Measurements from ENCODE around the gene CEMP1. TPM values are rescaled to one million over a fixed set of nuclear protein-coding genes. Genes with fewer than 3 reads are reported as not detected.
A peak's percentile ranks its signal among the peaks of the same experiment; 100 is the strongest.

CEMP1 gene
- total RNA-seq, 4 donors from 2014 or later = 0.40 TPM; not detected in 3

GRCh38 chr16:2520097-2520783 lies 11.0 kb downstream of the CEMP1 start, which contains the start of gene AMDHD2:
Gene AMDHD2, plus strand, starts transcription at chr16:2520371. Its CDS starts 88 bp downstream, at chr16:2520459.
- peak; percentile 92 for ATAC-seq
- Histone ChIP-seq H3K4me3 (peak within 1 kb of the TSS; percentile 39 to 78), H3K4me1 (peaks cover 0 to 71% (median 51%) of the 10 kb centered on the region in 3 donors), H3K27me3 (no peaks in the 10 kb centered on the region), H3K27ac (peak within 1 kb of the TSS; percentile 57 to 98 (median 96)), H3K9me3 (no peaks in the 10 kb centered on the region), H3K36me3 (peaks cover 0 to 43% of the 10 kb centered on the region in 2 donors)
- WGBS, 2 donors (ENCODE audit: low coverage in 1 of 2) = no CpG with 5 or more reads among the region's 83 CpGs
- TF ChIP-seq, protein P1, sequence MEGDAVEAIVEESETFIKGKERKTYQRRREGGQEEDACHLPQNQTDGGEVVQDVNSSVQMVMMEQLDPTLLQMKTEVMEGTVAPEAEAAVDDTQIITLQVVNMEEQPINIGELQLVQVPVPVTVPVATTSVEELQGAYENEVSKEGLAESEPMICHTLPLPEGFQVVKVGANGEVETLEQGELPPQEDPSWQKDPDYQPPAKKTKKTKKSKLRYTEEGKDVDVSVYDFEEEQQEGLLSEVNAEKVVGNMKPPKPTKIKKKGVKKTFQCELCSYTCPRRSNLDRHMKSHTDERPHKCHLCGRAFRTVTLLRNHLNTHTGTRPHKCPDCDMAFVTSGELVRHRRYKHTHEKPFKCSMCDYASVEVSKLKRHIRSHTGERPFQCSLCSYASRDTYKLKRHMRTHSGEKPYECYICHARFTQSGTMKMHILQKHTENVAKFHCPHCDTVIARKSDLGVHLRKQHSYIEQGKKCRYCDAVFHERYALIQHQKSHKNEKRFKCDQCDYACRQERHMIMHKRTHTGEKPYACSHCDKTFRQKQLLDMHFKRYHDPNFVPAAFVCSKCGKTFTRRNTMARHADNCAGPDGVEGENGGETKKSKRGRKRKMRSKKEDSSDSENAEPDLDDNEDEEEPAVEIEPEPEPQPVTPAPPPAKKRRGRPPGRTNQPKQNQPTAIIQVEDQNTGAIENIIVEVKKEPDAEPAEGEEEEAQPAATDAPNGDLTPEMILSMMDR (IDR thresholded peaks at IDR 0.05) = no peak
- TF ChIP-seq POLR2AphosphoS5 (IDR thresholded peaks at IDR 0.05) (peak; percentile 83), POLR2A (IDR thresholded peaks at IDR 0.05) (peak; percentile 44 to 67)

DNA sequence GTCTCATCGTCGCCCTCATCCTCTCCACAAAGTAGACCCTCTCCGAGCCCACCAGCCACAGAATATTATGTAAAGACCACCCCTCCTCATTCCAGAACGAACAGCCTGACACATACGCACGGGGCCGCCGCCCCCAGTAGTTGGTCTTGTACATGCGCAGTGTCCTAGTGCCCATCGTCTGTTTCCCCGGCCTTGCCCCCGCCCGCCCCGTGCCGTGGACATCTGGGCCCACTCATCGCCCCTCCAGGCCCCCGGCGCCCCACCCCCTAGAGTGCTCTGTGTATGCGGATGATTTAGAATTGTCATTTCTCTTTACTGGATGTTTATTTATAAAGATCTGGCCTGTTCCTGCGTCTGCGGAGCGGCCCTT lies 11.5 kb downstream of the CEMP1 start:
- Histone ChIP-seq H3K27me3 (no peaks in the 10 kb centered on the region), H3K9me3 (no peaks in the 10 kb centered on the region), H3K4me3 (peak overlapping the region in 1 of 2 donors; percentile 78), H3K4me1 (peaks cover 0 to 75% (median 56%) of the 10 kb centered on the region in 3 donors), H3K27ac (peak overlapping the region; percentile 57 to 98 (median 96)), H3K36me3 (peaks cover 0 to 37% of the 10 kb centered on the region in 2 donors)
- 40 to 50% methylated on average over 4 of the region's 22 CpGs for WGBS, 2 donors (ENCODE audit: low coverage in 1 of 2)
- no peak for ATAC-seq
- TF ChIP-seq EP300 (IDR thresholded peaks at IDR 0.05) = no peak
- TF ChIP-seq, protein P1 (IDR thresholded peaks at IDR 0.05) = no peak
- no peak for TF ChIP-seq POLR2A (IDR thresholded peaks at IDR 0.05)
- no peak for TF ChIP-seq POLR2AphosphoS5 (IDR thresholded peaks at IDR 0.05)

DNA sequence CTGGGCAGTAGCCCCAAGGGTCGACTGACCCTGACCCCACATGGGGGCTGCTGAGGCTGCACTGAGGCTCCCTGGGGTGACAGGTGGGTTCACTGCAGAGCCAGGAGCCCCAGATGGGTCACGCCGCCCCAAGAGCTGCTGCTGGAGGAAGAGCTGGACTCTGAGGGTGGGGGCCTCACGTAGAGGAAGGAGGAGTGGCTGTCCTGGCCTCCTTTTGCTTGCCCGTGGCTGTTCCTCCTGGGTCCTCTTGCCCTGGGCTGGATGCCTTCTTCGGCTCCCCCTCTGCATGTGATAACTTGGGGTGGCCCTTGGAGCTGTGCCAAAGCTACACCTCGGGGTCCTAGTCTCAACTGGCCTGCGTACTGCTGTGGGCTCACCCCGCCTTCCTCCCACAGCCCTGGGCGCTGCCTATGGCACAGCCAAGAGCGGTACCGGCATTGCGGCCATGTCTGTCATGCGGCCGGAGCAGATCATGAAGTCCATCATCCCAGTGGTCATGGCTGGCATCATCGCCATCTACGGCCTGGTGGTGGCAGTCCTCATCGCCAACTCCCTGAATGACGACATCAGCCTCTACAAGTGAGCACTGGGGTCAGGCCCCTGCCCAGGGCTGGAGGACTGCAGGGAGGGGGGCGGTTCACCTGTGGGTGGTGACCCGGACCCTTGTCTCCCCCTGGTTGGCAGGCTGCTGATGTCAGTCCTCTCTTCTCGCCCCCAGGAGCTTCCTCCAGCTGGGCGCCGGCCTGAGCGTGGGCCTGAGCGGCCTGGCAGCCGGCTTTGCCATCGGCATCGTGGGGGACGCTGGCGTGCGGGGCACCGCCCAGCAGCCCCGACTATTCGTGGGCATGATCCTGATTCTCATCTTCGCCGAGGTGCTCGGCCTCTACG lies 12.1 kb downstream of the CEMP1 start:
- ATAC-seq = no peak
- no peaks in the 10 kb centered on the region for H3K27me3 ChIP-seq
- H3K4me1 ChIP-seq = peaks cover 0 to 75% (median 56%) of the 10 kb centered on the region in 3 donors
- H3K27ac ChIP-seq = peak overlapping the region; percentile 57 to 98 (median 96)
- peaks cover 0 to 31% of the 10 kb centered on the region in 2 donors for H3K36me3 ChIP-seq
- 77% methylated on average over 6 of the region's 39 CpGs; no CpG with 5 or more reads in 1 of the 2 donors for WGBS, 2 donors (ENCODE audit: low coverage in 1 of 2)
- H3K9me3 ChIP-seq = no peaks in the 10 kb centered on the region
- TF ChIP-seq POLR2A (IDR thresholded peaks at IDR 0.05) (no peak), POLR2AphosphoS5 (IDR thresholded peaks at IDR 0.05) (no peak), EP300 (IDR thresholded peaks at IDR 0.05) (no peak)
- TF ChIP-seq, protein P1 (IDR thresholded peaks at IDR 0.05) = no peak
- H3K4me3 ChIP-seq = peak overlapping the region in 1 of 2 donors; percentile 78

GRCh38 chr16:2517954-2518605 lies 13.1 kb downstream of the CEMP1 start:
- Histone ChIP-seq H3K36me3 (peaks cover 0 to 21% of the 10 kb centered on the region in 2 donors), H3K27me3 (no peaks in the 10 kb centered on the region), H3K4me3 (no peak overlapping the region), H3K4me1 (peaks cover 0 to 80% (median 58%) of the 10 kb centered on the region in 3 donors), H3K9me3 (no peaks in the 10 kb centered on the region), H3K27ac (peak overlapping the region in 3 of 4 donors; percentile 96 to 98 (median 96))
- TF ChIP-seq POLR2AphosphoS5 (IDR thresholded peaks at IDR 0.05) (no peak), POLR2A (IDR thresholded peaks at IDR 0.05) (no peak), EP300 (IDR thresholded peaks at IDR 0.05) (no peak)
- TF ChIP-seq, protein P1 (IDR thresholded peaks at IDR 0.05) = no peak
- WGBS, 2 donors (ENCODE audit: low coverage in 1 of 2) = 80% methylated on average over 1 of the region's 12 CpGs; no CpG with 5 or more reads in 1 of the 2 donors
- no peak for ATAC-seq

All from gastroesophageal sphincter (tissue), 4 donors.